ENCODE data around the gene PLD4. TPM values are rescaled to one million over a fixed set of nuclear protein-coding genes. Genes with fewer than 3 reads are reported as not detected.
"Not testable (repeated sequence)": the region's sequence is repeated elsewhere in the genome, so short reads cannot be mapped to it uniquely, and the experiment has no call there.

The PLD4 gene
- polyA plus RNA-seq, 3 donors = 2.6 to 3.2 (median 3.2) TPM

GRCh38 chr14:104938436-104938835 is 13.8 kb downstream of the PLD4 start:
- DNase-seq (ENCODE audit: low read depth in 3 of 3, low spot score in 2 of 3) = no peak

- DNase-seq (ENCODE audit: low read depth in 3 of 3, low spot score in 2 of 3) = no peak
These were observed 14.3 kb downstream of the PLD4 start for GRCh38 chr14:104938960-104939359.

DNA sequence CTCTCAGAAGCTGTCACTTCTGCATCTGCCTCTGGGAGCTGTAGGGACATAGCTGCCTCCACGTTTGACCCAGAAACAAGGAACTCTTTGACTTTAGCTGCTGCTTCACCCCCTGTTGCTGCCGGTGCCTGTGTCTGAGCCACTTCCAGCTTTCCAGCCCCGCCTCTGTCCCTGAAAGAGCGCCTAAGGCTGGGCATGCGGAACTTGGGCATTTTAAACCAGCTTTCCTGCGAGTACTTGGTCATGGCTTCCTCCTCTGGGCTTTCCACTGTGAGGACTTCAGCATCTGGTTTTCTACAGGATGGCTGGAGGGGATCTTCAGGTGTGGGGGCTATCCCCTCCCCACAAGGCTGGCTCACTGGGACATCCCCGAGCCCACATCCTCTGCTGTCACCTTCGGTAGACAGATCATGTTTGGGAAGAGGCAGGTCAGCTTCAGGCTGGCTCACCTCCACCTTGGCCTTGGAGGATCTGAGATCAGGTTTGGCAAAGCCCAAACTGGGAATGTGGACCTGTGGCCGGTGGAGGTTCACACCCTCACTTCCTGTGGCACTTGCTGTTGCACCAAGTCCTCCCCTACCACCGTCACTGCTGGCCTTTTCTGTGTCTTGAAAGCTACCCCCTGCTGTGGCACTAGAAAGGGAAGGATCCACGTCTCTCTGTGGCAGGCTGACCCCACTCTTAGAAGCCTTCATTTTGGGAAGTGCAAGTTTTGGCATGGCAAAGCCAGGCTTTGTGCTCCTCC is 15.2 kb downstream of the PLD4 start:
- no peak for DNase-seq (ENCODE audit: low read depth in 3 of 3, low spot score in 2 of 3)

- DNase-seq (ENCODE audit: low read depth in 3 of 3, low spot score in 2 of 3) = no peak
These were observed 16.0 kb downstream of the PLD4 start for GRCh38 chr14:104940526-104941150.

DNA sequence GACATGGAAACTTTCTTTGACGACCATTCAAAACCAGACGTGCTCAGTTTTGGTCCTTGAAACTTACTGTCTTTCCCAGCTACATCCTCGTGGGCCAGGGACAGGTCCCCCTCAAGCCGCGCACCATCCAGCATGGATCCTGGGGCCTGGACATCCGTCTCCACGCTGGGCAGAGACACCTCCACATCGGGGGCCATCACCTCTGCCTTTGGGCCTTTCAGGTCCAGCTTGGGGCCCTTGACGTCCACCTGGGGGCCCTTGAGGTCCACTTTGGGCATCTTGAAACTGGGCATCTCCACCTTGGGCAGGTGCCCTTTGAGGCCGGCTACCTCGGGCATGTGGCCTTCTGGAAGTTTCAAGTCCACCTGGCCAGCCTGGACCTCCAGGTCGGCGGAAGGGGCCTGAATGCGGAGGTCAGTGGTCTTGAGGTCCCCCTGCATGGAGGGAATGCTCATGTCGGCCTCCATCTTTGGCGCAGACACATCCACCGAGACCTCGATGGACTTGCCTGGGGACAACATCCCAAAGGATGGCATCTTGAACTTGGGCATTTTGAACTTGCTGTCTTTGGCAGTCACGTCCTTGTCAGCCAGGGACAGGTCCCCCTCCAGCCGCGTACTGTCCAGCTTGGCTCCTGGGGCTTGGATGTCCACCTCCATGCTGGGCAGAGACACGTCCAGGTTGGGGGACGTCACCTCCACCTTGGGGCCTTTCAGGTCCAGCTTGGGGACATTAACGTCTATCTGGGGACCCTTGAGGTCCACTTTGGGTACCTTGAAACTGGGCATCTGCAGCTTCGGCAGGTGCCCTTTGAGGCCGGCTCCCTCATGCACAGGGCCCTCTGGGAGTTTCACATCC is 17.1 kb downstream of the PLD4 start:
- no peak for DNase-seq (ENCODE audit: low read depth in 3 of 3, low spot score in 2 of 3)

GRCh38 chr14:104942586-104942985 is 17.9 kb downstream of the PLD4 start:
- no peak for DNase-seq (ENCODE audit: low read depth in 3 of 3, low spot score in 2 of 3)

- not testable (repeated sequence) for DNase-seq (ENCODE audit: low read depth in 3 of 3, low spot score in 2 of 3)
These were observed 18.7 kb downstream of the PLD4 start for GRCh38 chr14:104943216-104944015.

DNA sequence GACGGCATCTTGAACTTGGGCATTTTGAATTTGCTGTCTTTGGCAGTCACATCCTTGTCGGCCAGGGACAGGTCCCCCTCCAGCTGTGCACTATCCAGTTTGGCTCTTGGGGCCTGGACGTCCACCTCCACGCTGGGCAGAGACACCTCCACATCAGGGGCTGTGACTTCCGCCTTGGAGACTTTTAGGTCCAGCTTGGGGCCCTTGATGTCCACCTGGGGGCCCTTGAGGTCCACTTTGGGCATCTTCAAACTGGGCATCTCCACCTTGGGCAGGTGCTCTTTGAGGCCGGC is 19.3 kb downstream of the PLD4 start:
- DNase-seq (ENCODE audit: low read depth in 3 of 3, low spot score in 2 of 3) = not testable (repeated sequence)

- not testable (repeated sequence) for DNase-seq (ENCODE audit: low read depth in 3 of 3, low spot score in 2 of 3)
These were observed 19.9 kb downstream of the PLD4 start for GRCh38 chr14:104944436-104945205.

DNA sequence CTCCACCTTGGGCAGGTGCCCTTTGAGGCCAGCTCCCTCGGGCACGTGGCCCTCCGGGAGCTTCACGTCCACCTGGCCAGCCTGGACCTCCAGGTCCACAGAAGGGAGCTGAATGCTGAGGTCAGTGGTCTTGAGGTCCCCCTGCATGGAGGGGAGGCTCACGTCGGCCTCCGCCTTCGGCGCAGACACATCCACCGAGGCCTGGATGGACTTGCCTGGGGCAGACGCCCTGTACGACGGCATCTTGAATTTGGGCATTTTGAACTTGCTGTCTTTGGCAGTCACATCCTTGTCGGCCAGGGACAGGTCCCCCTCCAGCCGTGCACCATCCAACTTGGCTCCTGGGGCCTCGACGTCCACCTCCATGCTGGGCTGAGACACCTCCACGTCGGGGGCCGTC is 20.6 kb downstream of the PLD4 start:
- not testable (repeated sequence) for DNase-seq (ENCODE audit: low read depth in 3 of 3, low spot score in 2 of 3)

- DNase-seq (ENCODE audit: low read depth in 3 of 3, low spot score in 2 of 3) = not testable (repeated sequence)
These were observed 21.6 kb downstream of the PLD4 start for GRCh38 chr14:104945986-104946965.

GRCh38 chr14:104947201-104947600 is 22.5 kb downstream of the PLD4 start:
- not testable (repeated sequence) for DNase-seq (ENCODE audit: low read depth in 3 of 3, low spot score in 2 of 3)

GRCh38 chr14:104947881-104948735 is 23.4 kb downstream of the PLD4 start:
- DNase-seq (ENCODE audit: low read depth in 3 of 3, low spot score in 2 of 3) = not testable (repeated sequence)

DNA sequence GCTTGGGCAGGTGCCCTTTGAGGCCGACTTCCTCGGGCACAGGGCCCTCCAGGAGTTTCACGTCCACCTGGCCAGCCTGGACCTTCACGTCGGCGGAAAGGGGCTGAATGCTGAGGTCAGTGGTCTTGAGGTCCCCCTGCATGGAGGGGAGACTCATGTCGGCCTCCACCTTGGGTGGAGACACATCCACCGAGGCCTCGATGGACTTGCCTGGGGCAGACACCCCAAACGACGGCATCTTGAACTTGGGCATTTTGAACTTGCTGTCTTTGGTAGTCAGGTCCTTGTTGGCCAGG is 24.0 kb downstream of the PLD4 start:
- no peak for DNase-seq (ENCODE audit: low read depth in 3 of 3, low spot score in 2 of 3)

- DNase-seq (ENCODE audit: low read depth in 3 of 3, low spot score in 2 of 3) = not testable (repeated sequence)
These were observed 24.8 kb downstream of the PLD4 start for GRCh38 chr14:104949406-104949955.

DNA sequence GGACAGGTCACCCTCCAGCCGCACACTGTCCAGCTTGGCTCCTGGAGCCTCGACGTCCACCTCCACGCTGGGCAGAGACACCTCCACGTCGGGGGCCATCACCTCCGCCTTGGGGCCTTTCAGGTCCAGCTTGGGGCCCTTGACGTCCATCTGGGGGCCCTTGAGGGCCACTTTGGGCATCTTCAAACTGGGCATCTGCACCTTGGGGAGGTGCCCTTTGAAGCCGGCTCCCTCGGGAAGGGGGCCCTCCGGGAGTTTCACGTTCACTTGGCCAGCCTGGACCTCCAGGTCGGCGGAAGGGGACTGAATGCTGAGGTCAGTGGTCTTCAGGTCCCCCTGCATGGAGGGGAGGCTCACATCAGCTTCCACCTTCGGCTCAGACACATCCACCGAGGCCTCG is 25.3 kb downstream of the PLD4 start:
- no peak for DNase-seq (ENCODE audit: low read depth in 3 of 3, low spot score in 2 of 3)

DNA sequence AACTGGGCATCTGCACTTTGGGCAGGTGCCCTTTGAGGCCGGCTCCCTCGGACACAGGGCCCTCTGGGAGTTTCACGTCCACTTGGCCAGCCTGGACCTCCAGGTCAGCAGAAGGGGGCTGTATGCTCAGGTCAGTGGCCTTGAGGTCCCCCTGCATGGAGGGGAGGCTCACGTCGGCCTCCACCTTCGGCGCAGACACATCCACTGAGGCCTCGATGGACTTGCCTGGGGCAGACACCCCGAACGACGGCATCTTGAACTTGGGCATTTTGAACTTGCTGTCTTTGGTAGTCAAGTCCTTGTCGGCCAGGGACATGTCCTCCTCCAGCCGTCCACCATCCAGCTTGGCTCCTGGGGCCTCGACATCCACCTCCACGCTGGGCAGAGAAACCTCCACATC is 26.0 kb downstream of the PLD4 start:
- DNase-seq (ENCODE audit: low read depth in 3 of 3, low spot score in 2 of 3) = not testable (repeated sequence)

All from right renal cortex interstitium (tissue), 3 donors.